Kidney (tissue), 14 donors: ENCODE data around the gene PGM2L1. TPM values are rescaled to one million over a fixed set of nuclear protein-coding genes. Genes with fewer than 3 reads are reported as not detected.
A peak's percentile ranks its signal among the peaks of the same experiment; 100 is the strongest.

Source experiments
- DNase-seq, 5 donors: peaks; one replicate each; pipeline ENCODE4 v3.0.0-alpha.2; 2013 to 2020
- FAIRE-seq: peaks from 2 replicates; lab custom pipeline; 2012; peaks lifted over from hg19 to GRCh38; lab: Jason Lieb, UNC
- H3K27ac ChIP-seq, 2 donors: one replicate each; pipeline ENCODE4 v1.7.0; 2013; ENCODE audit warnings: low read depth in 2 of 2, low read length in 2 of 2, inconsistent platforms in 1 of 2
- H3K27me3 ChIP-seq: one replicate; pipeline ENCODE4 v1.7.1; 2013; ENCODE audit warnings: low read length, inconsistent platforms; ENCODE audit not compliant: control insufficient read depth, insufficient read depth
- H3K36me3 ChIP-seq, 3 donors: one replicate each; pipeline versions ENCODE4 v1.7.0 to v1.7.1; 2013; ENCODE audit warnings: low read length in 3 of 3, control low read depth in 1 of 3, inconsistent platforms in 1 of 3; ENCODE audit not compliant: insufficient read depth in 3 of 3, control insufficient read depth in 2 of 3
- H3K4me1 ChIP-seq, 3 donors: one replicate each; pipeline versions ENCODE4 v1.7.0 to v1.7.1; 2013; ENCODE audit warnings: low read length in 3 of 3, inconsistent platforms in 1 of 3, low read depth in 1 of 3; ENCODE audit not compliant: control insufficient read depth in 2 of 3, insufficient read depth in 2 of 3
- H3K4me3 ChIP-seq, 3 donors: one replicate each; pipeline versions ENCODE4 v1.7.0 to v1.8.1; 2013; ENCODE audit warnings: low read length in 3 of 3, control low read depth in 1 of 3, inconsistent platforms in 1 of 3
- H3K9ac ChIP-seq, 3 donors: one replicate each; pipeline versions ENCODE4 v1.7.0 to v1.7.1; 2013; ENCODE audit warnings: low read length in 3 of 3, control low read depth in 1 of 3, inconsistent platforms in 1 of 3
- H3K9me3 ChIP-seq, 3 donors: one replicate each; pipeline versions ENCODE4 v1.7.0 to v1.7.1; 2013; ENCODE audit warnings: low read length in 3 of 3, control low read depth in 1 of 3, inconsistent platforms in 1 of 3; ENCODE audit not compliant: control insufficient read depth in 2 of 3, insufficient read depth in 1 of 3
- CTCF ChIP-seq: IDR thresholded peaks from 3 replicates; pipeline ENCODE4 v1.5.1; 2012; ENCODE audit warnings: mild to moderate bottlenecking, moderate library complexity, borderline replicate concordance; ENCODE audit not compliant: insufficient read depth; ENCODE audit errors: extremely low read depth
- intact Hi-C: fragments of 100-400 bp; cut with DNase I; formaldehyde crosslinking; loops from one replicate; pipeline ENCODE4 v1.11.1; 2022
- polyA plus RNA-seq: library from polyadenylated mRNA; stranded (reverse); fragments of 350-450 nt; fragmentation: Illumina TruSeq; extraction: RNeasy Lipid Tissue Mini Kit (QIAGEN cat#74804); gene quantifications from one replicate; pipeline ENCODE4 v1.2.3, GENCODE V29; 2014; ENCODE audit warnings: low read depth, low replicate concordance; ENCODE audit not compliant: insufficient read depth
- total RNA-seq: library from RNA; stranded (reverse); fragmentation: NEBNext Ultra II Directional; extraction: Animal tissue kit (Norgen Biotek cat#: 25700); gene quantifications from one replicate; pipeline ENCODE4 v1.2.1, GENCODE V29; 2021
- donor health status: control.
- donor health status: control.
- donor health status: control.
- donor health status: control.
- donor health status: control.
- donor health status: DM: yes; HTN: yes; CAD: no.
- donor health status: Normal renal cell carcinoma (clear cell type).

Gene PGM2L1
- total and polyA plus RNA-seq, 2 donors from 2014 or later, result 1.0 to 11.5 TPM

DNA sequence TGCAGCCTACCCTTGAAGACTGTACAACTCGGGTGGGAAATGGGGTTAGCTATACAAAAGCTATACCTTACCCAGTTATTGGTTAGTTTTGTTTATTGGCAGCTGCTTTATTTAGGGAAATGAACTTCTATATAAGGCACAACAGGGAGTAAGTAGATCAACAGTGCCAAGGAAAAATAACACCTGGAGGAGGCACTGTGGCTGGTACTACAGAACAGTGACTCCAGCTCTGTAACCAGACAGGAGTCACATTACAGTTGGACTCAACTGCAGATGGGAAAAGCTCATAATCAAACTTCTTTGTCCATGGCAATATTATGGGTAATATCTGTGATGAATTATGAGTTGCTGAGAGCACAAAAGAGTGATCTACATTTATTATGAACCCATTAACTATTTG lies 100.7 kb downstream of the PGM2L1 start:
- no peak overlapping the region for H3K4me3 ChIP-seq
- H3K27me3 ChIP-seq, result no peaks in the 10 kb centered on the region
- DNase-seq (no peak), FAIRE-seq (no peak)
- no peaks in the 10 kb centered on the region for H3K4me1 ChIP-seq
- intact Hi-C loops, result no loop called here
- no peaks in the 10 kb centered on the region for H3K9me3 ChIP-seq
- no peak for TF ChIP-seq CTCF
- H3K9ac ChIP-seq, result no peak overlapping the region
- no peak overlapping the region for H3K27ac ChIP-seq
- no peaks in the 10 kb centered on the region for H3K36me3 ChIP-seq

DNA sequence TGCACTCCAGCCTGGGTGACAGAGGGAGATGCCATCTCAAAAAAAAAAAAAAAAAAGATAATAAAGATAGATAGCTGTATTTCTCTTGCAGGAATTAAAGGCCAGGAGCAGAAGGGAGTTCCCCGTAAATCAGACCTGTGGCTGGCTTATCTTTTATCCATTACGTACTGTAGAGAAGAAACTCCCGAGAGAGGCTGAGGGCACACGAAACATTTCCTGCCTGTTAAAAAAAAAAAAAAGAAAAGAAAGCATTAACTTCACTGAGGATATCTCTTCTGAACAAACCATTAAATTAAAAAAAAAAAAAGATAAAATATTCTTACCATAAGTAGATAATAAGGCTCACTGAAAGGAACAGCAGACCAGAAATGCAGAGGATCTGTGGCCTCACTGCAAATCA lies 109.3 kb downstream of the PGM2L1 start:
- Histone ChIP-seq H3K27ac (no peak overlapping the region), H3K36me3 (no peaks in the 10 kb centered on the region), H3K27me3 (no peaks in the 10 kb centered on the region), H3K9ac (no peak overlapping the region), H3K9me3 (no peaks in the 10 kb centered on the region), H3K4me1 (no peaks in the 10 kb centered on the region), H3K4me3 (no peak overlapping the region)
- no peak for DNase-seq
- FAIRE-seq, result no peak
- TF ChIP-seq CTCF, result no peak
- intact Hi-C loops, result no loop called here

DNA sequence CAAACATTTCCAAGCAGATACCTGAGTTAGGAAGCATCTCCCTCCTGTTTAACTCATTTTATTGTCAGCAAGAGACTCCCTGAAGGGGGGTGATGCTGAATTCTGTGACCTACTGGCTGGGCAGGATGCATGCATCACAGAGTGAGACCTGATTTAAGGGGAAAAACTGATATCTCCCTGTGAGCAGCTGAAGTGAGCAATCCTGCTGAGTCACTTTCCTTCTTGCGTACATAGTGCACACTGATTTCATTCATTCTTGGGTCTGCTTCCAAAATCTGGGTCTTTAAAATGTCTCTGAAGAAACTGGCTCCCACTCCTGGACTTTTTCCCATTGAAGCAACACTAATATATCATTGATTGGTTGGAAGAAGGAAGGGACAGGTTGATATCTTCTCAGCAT lies 110.1 kb downstream of the PGM2L1 start:
- Histone ChIP-seq H3K36me3 (no peaks in the 10 kb centered on the region), H3K27ac (no peak overlapping the region), H3K4me3 (no peak overlapping the region), H3K9me3 (no peaks in the 10 kb centered on the region), H3K27me3 (no peaks in the 10 kb centered on the region), H3K4me1 (no peaks in the 10 kb centered on the region), H3K9ac (no peak overlapping the region)
- FAIRE-seq (no peak), DNase-seq (no peak)
- TF ChIP-seq CTCF, result no peak
- intact Hi-C loops, result no loop called here

GRCh38 chr11:74284466-74284865 lies 113.8 kb downstream of the PGM2L1 start:
- DNase-seq (peak in 1 of 5 donors; percentile 19), FAIRE-seq (no peak)
- H3K9me3 ChIP-seq, result no peaks in the 10 kb centered on the region
- intact Hi-C loops, result no loop called here
- H3K27ac ChIP-seq, result no peak overlapping the region
- no peak for TF ChIP-seq CTCF
- H3K36me3 ChIP-seq, result no peaks in the 10 kb centered on the region
- no peak overlapping the region for H3K4me3 ChIP-seq
- no peaks in the 10 kb centered on the region for H3K27me3 ChIP-seq
- H3K9ac ChIP-seq, result no peak overlapping the region
- no peaks in the 10 kb centered on the region for H3K4me1 ChIP-seq
